SK-N-SH treated with all-trans-retinoic acid at 6 μM for 48 hours (cell line): Measurements from ENCODE around the gene LBX1.

Source experiments
- ATAC-seq: fragments of 200-7000 bp; cut with Tn5 transposase; 3 replicates; pipeline ENCODE4 v1.9.1; 2020; ENCODE audit warnings: mild to moderate bottlenecking, moderate library complexity
- ARNTL ChIP-seq: fragments of 450-650 bp; formaldehyde crosslinking; IDR thresholded peaks from 2 replicates; pipeline ENCODE4 v1.5.0; 2020; ENCODE audit warnings: low read depth, mild to moderate bottlenecking, moderate library complexity, borderline replicate concordance
- BACH2 ChIP-seq: fragments of 250-450 bp; sonication (Bioruptor Pico); IDR thresholded peaks from 2 replicates; pipeline ENCODE4 v1.9.0; 2021; ENCODE audit warnings: mild to moderate bottlenecking, borderline replicate concordance
- CREB5 ChIP-seq: fragments of 250-450 bp; sonication (Bioruptor Pico); IDR thresholded peaks from 2 replicates; pipeline ENCODE4 v1.5.1; 2020; ENCODE audit warnings: low read depth, mild to moderate bottlenecking, moderate library complexity
- CSRNP3 ChIP-seq: fragments of 250-450 bp; sonication (Bioruptor Pico); IDR thresholded peaks from 2 replicates; pipeline ENCODE4 v1.5.1; 2021; ENCODE audit warnings: mild to moderate bottlenecking, moderate library complexity
- ESRRG ChIP-seq: fragments of 250-450 bp; sonication (Bioruptor Pico); IDR thresholded peaks from 2 replicates; pipeline ENCODE4 v1.6.1; 2021; ENCODE audit warnings: mild to moderate bottlenecking
- GLIS3 ChIP-seq: fragments of 250-450 bp; sonication (Bioruptor Pico); IDR thresholded peaks from 2 replicates; pipeline ENCODE4 v1.5.0; 2020; ENCODE audit warnings: mild to moderate bottlenecking, moderate library complexity
- OSR1 ChIP-seq: fragments of 250-450 bp; sonication (Bioruptor Pico); IDR thresholded peaks from 2 replicates; pipeline ENCODE4 v1.8.0; 2022; ENCODE audit warnings: moderate library complexity, mild to moderate bottlenecking, inconsistent platforms
- PATZ1 ChIP-seq: fragments of 250-450 bp; sonication (Bioruptor Pico); IDR thresholded peaks from 2 replicates; pipeline ENCODE4 v1.8.0; 2020; ENCODE audit warnings: mild to moderate bottlenecking, moderate library complexity, borderline replicate concordance
- POU6F1 ChIP-seq: fragments of 250-450 bp; sonication (Bioruptor Pico); IDR thresholded peaks from 2 replicates; pipeline ENCODE4 v1.8.0; 2021; ENCODE audit warnings: low read depth, mild to moderate bottlenecking, moderate library complexity, borderline replicate concordance
- RARB ChIP-seq: fragments of 250-450 bp; sonication (Bioruptor Pico); IDR thresholded peaks from 2 replicates; pipeline ENCODE4 v1.8.0; 2021; ENCODE audit warnings: mild to moderate bottlenecking, moderate library complexity
- SNAI2 ChIP-seq: fragments of 250-450 bp; sonication (Bioruptor Pico); IDR thresholded peaks from 2 replicates; pipeline ENCODE4 v1.5.0; 2020; ENCODE audit warnings: mild to moderate bottlenecking, moderate library complexity
- TCF4 ChIP-seq: fragments of 250-450 bp; sonication (Bioruptor Pico); IDR thresholded peaks from 2 replicates; pipeline ENCODE4 v1.8.0; 2021; ENCODE audit warnings: mild to moderate bottlenecking, moderate library complexity, borderline replicate concordance
- TOX ChIP-seq: fragments of 250-450 bp; sonication (Bioruptor Pico); IDR thresholded peaks from 2 replicates; pipeline ENCODE4 v1.8.0; 2021; ENCODE audit warnings: mild to moderate bottlenecking, moderate library complexity, borderline replicate concordance
- ZC3H10 ChIP-seq: fragments of 250-450 bp; sonication (Bioruptor Pico); IDR thresholded peaks from 2 replicates; pipeline ENCODE4 v1.5.1; 2021; ENCODE audit warnings: mild to moderate bottlenecking, moderate library complexity
- ZFP3 ChIP-seq: fragments of 250-450 bp; sonication (Bioruptor Pico); IDR thresholded peaks from 2 replicates; pipeline ENCODE4 v1.5.0; 2020; ENCODE audit warnings: mild to moderate bottlenecking, moderate library complexity
- ZFP30 ChIP-seq: fragments of 450-650 bp; formaldehyde crosslinking; IDR thresholded peaks from 2 replicates; pipeline ENCODE4 v1.5.0; 2022; ENCODE audit warnings: mild to moderate bottlenecking, moderate library complexity
- ZNF565 ChIP-seq: fragments of 450-650 bp; formaldehyde crosslinking; conservative IDR thresholded peaks from 2 replicates; pipeline ENCODE4 v1.5.0; 2020; ENCODE audit warnings: low read depth, mild to moderate bottlenecking, moderate library complexity
- ZNF70 ChIP-seq: fragments of 450-650 bp; formaldehyde crosslinking; IDR thresholded peaks from 2 replicates; pipeline ENCODE4 v1.5.0; 2020; ENCODE audit warnings: mild to moderate bottlenecking, moderate library complexity
- ZNF8 ChIP-seq: fragments of 450-650 bp; formaldehyde crosslinking; IDR thresholded peaks from 2 replicates; pipeline ENCODE4 v1.5.0; 2020; ENCODE audit warnings: mild to moderate bottlenecking, moderate library complexity

The LBX1 gene

GRCh38 chr10:101224060-101224909 is 5.0 kb downstream of the LBX1 start:
- ATAC-seq = no peak

GRCh38 chr10:101223274-101224059 is 5.8 kb downstream of the LBX1 start:
- no peak; the same call in 2 of the 3 replicates for ATAC-seq
- TF ChIP-seq ZNF70 (no peak), CSRNP3 (CRISPR knock-in tag) (no peak), ARNTL (CRISPR knock-in tag) (no peak), ZFP30 (CRISPR knock-in tag) (no peak), TOX (no peak), BACH2 (CRISPR knock-in tag) (no peak), ZC3H10 (CRISPR knock-in tag) (no peak), CREB5 (no peak), PATZ1 (no peak), ESRRG (CRISPR knock-in tag) (no peak), POU6F1 (CRISPR knock-in tag) (no peak), SNAI2 (no peak), OSR1 (no peak), ZFP3 (CRISPR knock-in tag) (no peak), ZNF8 (CRISPR knock-in tag) (no peak)

More at GRCh38 chr10:101224060-101224909, 5.0 kb downstream of the LBX1 start:
- no peak for TF ChIP-seq TOX
- TF ChIP-seq BACH2 (CRISPR knock-in tag) = no peak
- no peak for TF ChIP-seq GLIS3 (CRISPR knock-in tag)
- TF ChIP-seq RARB (CRISPR knock-in tag) = no peak
- no peak for TF ChIP-seq TCF4 (CRISPR knock-in tag)
- TF ChIP-seq CREB5 = no peak
- TF ChIP-seq ZC3H10 (CRISPR knock-in tag) = no peak
- TF ChIP-seq SNAI2 = no peak
- TF ChIP-seq OSR1 = no peak
- no peak for TF ChIP-seq POU6F1 (CRISPR knock-in tag)
- TF ChIP-seq ZFP3 (CRISPR knock-in tag) = no peak
- no peak for TF ChIP-seq ARNTL (CRISPR knock-in tag)
- TF ChIP-seq ZNF565 (CRISPR knock-in tag) = no peak
- no peak for TF ChIP-seq PATZ1
- no peak for TF ChIP-seq ZFP30 (CRISPR knock-in tag)
- TF ChIP-seq ESRRG (CRISPR knock-in tag) = no peak
